SW 1271 (cell line): ENCODE measurements around the gene FBLN7.
"Not testable (repeated sequence)": the region's sequence is repeated elsewhere in the genome, so short reads cannot be mapped to it uniquely, and the experiment has no call there.

Source experiments
- DNase-seq, 2 experiments: peaks; one replicate each; lab custom pipeline; 2025; lab: John Stamatoyannopoulos, UW

Gene FBLN7, protein sequence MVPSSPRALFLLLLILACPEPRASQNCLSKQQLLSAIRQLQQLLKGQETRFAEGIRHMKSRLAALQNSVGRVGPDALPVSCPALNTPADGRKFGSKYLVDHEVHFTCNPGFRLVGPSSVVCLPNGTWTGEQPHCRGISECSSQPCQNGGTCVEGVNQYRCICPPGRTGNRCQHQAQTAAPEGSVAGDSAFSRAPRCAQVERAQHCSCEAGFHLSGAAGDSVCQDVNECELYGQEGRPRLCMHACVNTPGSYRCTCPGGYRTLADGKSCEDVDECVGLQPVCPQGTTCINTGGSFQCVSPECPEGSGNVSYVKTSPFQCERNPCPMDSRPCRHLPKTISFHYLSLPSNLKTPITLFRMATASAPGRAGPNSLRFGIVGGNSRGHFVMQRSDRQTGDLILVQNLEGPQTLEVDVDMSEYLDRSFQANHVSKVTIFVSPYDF

DNA sequence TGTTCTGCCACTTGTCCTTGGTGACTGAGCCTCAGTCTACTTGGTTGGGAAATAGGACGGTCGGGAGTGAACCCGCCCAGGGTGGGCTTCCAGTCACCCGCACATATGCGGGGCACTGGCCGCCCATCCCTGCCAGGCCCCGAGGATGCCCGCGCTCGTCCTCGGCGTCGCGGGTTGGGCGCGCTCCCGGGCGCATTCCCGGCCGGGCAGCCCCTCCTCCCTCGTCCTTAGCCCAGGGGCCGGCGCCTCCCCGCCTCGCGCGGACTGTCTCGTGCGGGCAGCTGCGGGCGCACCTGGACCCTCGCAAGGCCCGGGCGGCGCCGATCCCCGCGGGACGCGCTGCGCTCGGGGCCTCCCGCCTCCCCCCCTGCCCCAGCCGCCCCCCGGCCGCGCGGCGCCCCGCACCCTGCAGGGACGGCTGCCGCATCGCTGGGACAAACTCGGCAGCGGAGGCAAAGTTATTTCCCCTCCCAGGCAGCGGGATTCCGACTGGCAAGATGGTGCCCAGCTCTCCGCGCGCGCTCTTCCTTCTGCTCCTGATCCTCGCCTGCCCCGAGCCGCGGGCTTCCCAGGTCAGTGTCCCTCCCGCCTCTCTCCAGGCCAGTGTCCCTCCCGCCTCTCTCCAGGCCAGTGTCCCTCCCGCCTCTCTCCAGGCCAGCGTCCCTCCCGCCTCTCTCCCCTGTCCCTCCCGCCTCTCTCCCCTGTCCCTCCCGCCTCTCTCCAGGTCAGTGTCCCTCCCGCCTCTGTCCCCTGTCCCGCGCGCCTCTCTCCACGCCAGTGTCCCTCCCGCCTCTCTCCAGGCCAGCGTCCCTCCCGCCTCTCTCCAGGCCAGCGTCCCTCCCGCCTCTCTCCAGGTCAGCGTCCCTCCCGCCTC is at the start of gene FBLN7:
Gene FBLN7, plus strand, starts transcription at position 227 of the 874 bp plus-strand sequence. Its CDS starts 271 bp downstream, at position 498.
- no peak for DNase-seq

DNA sequence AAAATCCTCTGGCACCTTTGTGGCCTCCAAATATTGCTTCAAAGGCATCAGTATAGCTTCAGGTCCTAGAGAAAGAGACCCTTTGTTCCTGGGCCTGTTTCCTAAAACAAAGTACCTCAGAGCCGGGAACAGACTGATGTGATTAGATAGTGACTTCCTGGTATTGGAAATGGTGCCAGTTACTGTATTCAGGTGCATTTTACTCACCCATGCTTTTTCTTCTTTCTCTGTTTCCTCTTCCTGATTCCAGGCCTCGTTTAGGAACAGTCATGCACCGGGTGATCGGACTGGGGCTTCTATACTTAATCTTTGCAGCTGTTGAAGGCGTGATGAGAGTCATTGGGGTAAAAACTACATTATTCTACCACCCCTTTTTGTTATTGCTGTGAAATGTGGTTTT is 48.8 kb upstream of the FBLN7 start:
- no peak for DNase-seq

DNA sequence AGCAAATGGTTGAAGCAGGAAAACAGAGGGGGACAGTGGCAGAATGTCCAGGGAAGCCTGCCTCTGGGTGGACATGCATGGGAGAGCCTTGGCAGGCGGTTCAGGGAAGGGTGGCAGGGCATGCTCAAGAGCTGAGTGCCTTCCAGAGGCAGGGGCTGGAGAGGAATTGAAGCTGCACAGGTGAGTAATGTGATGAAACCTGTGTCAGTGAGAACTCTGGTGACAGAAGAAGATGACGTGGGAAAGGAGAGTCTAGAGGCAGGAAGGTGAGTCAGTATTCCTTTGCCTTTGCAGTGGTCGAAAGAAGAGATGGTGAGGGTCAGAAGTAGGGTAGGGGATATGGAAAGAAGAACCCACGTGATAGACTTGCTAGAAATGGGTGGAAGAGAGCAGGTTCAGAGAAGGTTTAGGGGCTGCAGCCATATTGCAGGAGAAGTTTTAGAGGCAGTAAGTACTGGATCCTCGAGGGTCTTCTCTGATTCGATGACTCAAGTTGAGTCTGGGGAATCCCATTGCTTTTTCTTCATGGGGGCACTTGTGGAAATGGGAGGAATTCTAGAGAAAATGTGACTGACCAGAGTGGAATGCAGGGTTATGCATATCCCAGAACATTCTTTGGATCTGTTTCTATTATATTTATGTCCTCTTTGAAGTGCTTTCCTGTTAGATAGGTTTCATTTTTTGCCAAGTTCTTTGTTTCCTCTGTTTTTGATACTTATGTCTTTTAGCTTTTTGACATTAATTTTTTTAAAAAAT is 45.7 kb upstream of the FBLN7 start:
- peak; percentile 57 to 63 for DNase-seq

- DNase-seq = no peak
These were observed 45.0 kb upstream of the FBLN7 start for GRCh38 chr2:112093216-112093615.

GRCh38 chr2:112095681-112096080 is 42.5 kb upstream of the FBLN7 start:
- DNase-seq = no peak

GRCh38 chr2:112096098-112096497 is 42.1 kb upstream of the FBLN7 start:
- DNase-seq = no peak

GRCh38 chr2:112108178-112108832 is 29.9 kb upstream of the FBLN7 start:
- DNase-seq = no peak

DNA sequence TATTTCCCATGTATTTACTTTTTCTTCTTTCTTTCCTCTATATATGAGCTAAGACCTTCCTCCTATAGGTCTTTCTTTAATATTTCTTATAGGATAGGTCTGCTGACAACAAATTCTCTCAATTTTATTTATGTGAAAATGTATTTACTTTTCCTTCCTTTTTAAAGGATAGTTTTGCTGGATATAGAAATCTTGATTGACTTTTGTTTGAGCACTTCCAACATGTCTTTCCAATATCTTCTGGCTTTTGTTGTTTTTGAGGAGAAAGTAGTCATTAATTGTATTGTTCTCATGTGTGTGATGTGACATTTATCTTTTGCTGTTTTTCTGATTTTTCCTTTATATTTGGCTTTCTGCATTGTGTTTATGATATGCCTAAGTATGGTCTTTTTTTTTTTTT is 28.9 kb upstream of the FBLN7 start:
- no peak for DNase-seq

DNA sequence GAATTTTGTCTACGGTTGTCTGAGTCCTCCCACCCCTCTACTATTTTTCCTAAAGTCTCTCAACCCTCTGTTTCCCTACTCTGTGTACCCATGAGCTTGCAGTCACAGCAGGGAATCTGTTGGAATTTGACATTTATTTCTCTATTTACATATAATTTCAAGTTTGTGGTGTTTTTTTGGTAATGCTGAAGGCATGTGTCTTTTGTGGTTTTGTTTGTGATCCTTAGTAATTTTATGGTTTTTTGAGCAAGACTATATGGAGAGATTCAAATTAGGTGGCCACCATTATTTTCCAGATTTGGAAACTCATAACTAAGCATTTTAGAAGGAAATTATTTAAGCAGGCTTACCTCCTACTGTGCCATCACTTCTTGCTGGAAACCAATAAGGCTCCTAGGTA is 27.2 kb upstream of the FBLN7 start:
- no peak for DNase-seq

GRCh38 chr2:112113354-112113753 is 24.8 kb upstream of the FBLN7 start:
- DNase-seq = not testable (repeated sequence)

DNA sequence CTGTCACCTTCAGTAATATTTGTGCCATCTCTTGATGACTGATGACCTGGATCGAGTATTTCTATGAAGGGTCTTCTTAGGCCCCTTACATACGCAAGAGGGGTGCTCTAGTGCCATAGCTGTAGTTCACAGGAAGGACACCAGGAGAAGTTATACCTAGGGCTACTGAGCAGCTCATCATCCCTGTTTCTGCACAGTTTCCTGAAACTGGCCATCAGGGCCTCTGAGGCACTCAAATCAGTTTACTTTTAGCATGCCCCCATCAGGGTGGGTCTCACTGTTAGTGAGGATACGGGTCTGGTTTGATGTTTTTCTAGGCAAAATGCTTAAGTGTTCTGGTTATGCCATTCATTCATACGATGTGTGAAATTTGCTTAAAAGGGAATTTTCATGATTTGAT is 20.0 kb upstream of the FBLN7 start:
- no peak for DNase-seq

DNA sequence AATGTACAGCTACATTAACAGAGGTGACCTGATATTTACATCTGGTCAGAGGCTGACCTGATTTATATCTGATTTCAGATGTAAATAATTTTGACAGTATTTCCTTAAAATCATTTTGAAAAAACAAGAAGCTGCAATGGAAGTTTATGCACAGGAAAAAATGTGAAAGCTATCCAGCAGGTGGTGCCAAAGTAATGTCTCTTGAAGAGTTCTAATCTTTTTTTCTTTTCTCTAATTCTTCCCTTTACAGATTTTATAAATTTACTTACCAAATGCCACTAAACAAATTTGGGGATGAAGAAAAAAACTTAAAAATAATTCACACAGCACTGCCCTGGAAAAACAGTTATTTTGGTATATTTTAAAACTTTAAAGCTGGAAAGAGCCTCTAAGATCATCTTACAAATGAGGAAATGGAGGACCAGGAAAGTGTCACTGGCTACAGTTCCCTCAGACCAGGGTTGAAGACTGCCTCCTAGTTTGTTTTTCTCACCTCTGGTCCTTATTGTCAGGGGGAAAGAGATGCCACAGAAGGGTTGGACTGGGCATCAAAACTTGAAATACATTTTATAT is 16.4 kb upstream of the FBLN7 start:
- DNase-seq = peak in 1 of 2 experiments; percentile 47

- no peak for DNase-seq
These were observed 9.1 kb upstream of the FBLN7 start for GRCh38 chr2:112129060-112129459.

DNA sequence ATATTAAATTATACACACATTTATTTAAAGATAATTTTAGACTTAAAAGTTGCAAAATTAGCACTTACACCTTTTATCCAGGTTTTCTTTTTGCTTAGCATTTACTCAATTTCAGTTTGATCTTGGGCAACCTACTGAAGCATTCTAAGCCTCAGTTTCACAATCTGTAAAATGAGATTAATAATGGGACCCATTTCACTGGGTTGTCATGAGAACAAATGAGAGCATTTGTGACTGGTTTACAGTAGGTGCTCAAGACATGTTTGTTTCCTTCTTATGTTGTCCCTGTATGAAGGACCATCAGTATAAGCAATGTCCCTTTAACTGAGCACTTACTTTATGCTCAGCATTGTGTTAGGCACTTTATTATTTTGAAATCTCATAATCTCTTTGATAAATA is 4.8 kb upstream of the FBLN7 start:
- no peak for DNase-seq

DNA sequence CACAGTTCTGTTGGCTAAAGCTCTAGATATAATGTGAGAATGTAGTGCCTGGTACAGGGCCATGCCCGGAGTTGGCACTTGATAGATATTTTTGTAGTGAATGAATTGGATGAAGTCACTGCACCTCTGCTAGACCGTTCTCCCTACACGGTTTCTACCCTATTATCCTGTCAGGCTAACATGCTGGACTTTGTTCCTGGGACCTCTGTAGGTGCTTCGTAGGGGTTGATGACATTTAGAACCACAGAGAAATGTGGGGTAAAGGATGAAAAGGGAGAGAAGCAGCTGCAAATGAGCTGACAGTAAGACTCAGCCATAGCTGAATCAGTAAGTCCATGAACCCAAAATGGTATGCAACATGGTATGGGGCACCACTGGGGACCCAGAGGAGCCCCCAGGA is 4.1 kb upstream of the FBLN7 start:
- no peak for DNase-seq

DNA sequence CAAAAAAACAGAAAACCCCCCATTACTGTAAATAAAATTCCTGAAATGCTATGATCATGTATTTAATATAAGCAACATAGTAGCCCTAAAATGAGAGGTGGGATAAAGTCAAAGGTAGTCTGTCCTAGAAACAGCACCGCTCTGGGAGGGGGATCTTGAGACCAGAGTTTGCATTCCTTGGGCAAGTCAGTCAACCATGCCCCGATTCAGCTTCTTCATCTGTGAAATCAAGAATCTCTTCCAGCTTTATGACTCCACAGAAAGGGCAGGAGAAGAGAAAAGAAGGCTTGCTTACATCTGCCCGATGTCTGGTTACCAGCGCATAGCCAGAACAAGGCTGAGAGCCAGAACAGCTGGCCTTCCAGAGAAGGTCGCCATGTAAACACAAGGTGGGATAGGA is 2.1 kb upstream of the FBLN7 start:
- no peak for DNase-seq

- no peak for DNase-seq
These were observed 548 bp upstream of the FBLN7 start for GRCh38 chr2:112137516-112138158.

DNA sequence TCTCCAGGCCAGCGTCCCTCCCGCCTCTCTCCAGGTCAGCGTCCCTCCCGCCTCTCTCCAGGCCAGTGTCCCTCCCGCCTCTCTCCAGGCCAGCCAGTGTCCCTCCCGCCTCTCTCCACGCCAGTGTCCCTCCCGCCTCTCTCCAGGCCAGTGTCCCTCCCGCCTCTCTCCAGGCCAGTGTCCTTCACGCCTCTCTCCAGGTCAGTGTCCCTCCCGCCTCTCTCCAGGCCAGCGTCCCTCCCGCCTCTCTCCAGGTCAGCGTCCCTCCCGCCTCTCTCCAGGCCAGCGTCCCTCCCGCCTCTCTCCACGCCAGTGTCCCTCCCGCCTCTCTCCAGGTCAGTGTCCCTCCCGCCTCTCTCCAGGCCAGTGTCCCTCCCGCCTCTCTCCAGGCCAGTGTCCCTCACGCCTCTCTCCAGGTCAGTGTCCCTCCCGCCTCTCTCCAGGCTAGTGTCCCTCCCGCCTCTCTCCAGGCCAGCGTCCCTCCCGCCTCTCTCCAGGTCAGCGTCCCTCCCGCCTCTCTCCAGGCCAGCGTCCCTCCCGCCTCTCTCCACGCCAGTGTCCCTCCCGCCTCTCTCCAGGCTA is 939 bp downstream of the FBLN7 start:
- DNase-seq = not testable (repeated sequence)

- DNase-seq = not testable (repeated sequence)
These were observed 1.5 kb downstream of the FBLN7 start for GRCh38 chr2:112139661-112140204.

- no peak for DNase-seq
These were observed 2.1 kb downstream of the FBLN7 start for GRCh38 chr2:112140205-112140802.
